CD4-positive, alpha-beta T cell (primary cell): ENCODE measurements around the gene PPP1R13B. TPM values are rescaled to one million over a fixed set of nuclear protein-coding genes. Genes with fewer than 3 reads are reported as not detected.

Source experiments
- ATAC-seq: fragments of 200-7000 bp; cut with Tn5 transposase; one replicate; pipeline ENCODE4 v1.10.0; 2022; ENCODE audit warnings: mild to moderate bottlenecking; ENCODE audit not compliant: poor library complexity
- CTCF ChIA-PET: fragments of 350-600 bp; sonication (Branson Sonifier 250); formaldehyde crosslinking; loops from one replicate; lab custom pipeline; 2021; ENCODE audit warnings: antibody characterized with exemption, inconsistent platforms; lab: Charles Lee
- POLR2A ChIA-PET: fragments of 350-600 bp; sonication (Branson Sonifier 250); formaldehyde crosslinking; loops from one replicate; lab custom pipeline; 2021; ENCODE audit warnings: antibody characterized with exemption, inconsistent platforms; lab: Charles Lee
- DNase-seq, 14 experiments: peaks; one replicate each; pipeline ENCODE4 v3.0.0-alpha.2; 2013 to 2020; ENCODE audit warnings: mixed read lengths in 2 of 14
- H3K27ac ChIP-seq, 2 donors: one replicate each; pipeline versions ENCODE4 v1.5.1 to v1.7.0; 2013; ENCODE audit warnings: low read length in 2 of 2, low read depth in 1 of 2, mild to moderate bottlenecking in 1 of 2
- H3K27me3 ChIP-seq, 2 experiments: 1 replicate in 1 of 2; 2 replicates in 1 of 2; pipeline versions ENCODE4 v1.6.1 to v1.7.0; 2013; ENCODE audit warnings: low read length in 2 of 2, control low read depth in 1 of 2, mild to moderate bottlenecking in 1 of 2, moderate library complexity in 1 of 2; ENCODE audit not compliant: insufficient read depth in 2 of 2, control insufficient read depth in 1 of 2
- H3K36me3 ChIP-seq: one replicate; pipeline ENCODE4 v1.6.1; 2013; ENCODE audit warnings: low read length, control low read depth; ENCODE audit not compliant: insufficient read depth
- H3K4me1 ChIP-seq: one replicate; pipeline ENCODE4 v1.6.1; 2013; ENCODE audit warnings: low read length, control low read depth; ENCODE audit not compliant: insufficient read depth
- H3K4me3 ChIP-seq: one replicate; pipeline ENCODE4 v1.5.1; 2013; ENCODE audit warnings: mild to moderate bottlenecking, low read length, moderate library complexity
- H3K9me3 ChIP-seq, 2 experiments: 1 replicate in 1 of 2; 2 replicates in 1 of 2; pipeline versions ENCODE4 v1.6.1 to v1.7.0; 2013; ENCODE audit warnings: low read length in 2 of 2, mild to moderate bottlenecking in 2 of 2, control low read depth in 1 of 2, moderate library complexity in 1 of 2; ENCODE audit not compliant: control insufficient read depth in 1 of 2, insufficient read depth in 1 of 2
- H3K27ac Mint-ChIP-seq: one replicate; pipeline ENCODE4 v1.8.0; 2020; ENCODE audit warnings: mixed read lengths
- H3K27me3 Mint-ChIP-seq: one replicate; pipeline ENCODE4 v1.8.0; 2021; ENCODE audit warnings: mixed read lengths
- H3K36me3 Mint-ChIP-seq: one replicate; pipeline ENCODE4 v1.8.0; 2021; ENCODE audit warnings: low read depth, mixed read lengths
- H3K4me1 Mint-ChIP-seq: one replicate; pipeline ENCODE4 v1.8.0; 2021; ENCODE audit warnings: low read depth, mixed read lengths
- H3K4me3 Mint-ChIP-seq: one replicate; pipeline ENCODE4 v1.8.0; 2020; ENCODE audit warnings: mild to moderate bottlenecking, mixed read lengths
- H3K9me3 Mint-ChIP-seq: one replicate; pipeline ENCODE4 v1.8.0; 2020; ENCODE audit warnings: mixed read lengths
- CTCF ChIP-seq: fragments of 200-600 bp; IDR thresholded peaks from one replicate; pipeline ENCODE4 v1.8.0; 2022; ENCODE audit warnings: antibody characterized with exemption, mild to moderate bottlenecking
- intact Hi-C, 2 experiments: fragments of 100-400 bp; cut with DNase I in 1 of 2; cut with micrococcal nuclease in 1 of 2; formaldehyde crosslinking; loops; one replicate each; pipeline versions ENCODE4 v1.15.1 to v1.9.0; 2023 to 2025; cut with DNase I, micrococcal nuclease
- total RNA-seq, 174 experiments: library from RNA in 2 of 174; stranded (reverse) in 2 of 174; gene quantifications; one replicate each; pipeline ENCODE4 v1.2.3 and lab custom pipeline; 2021 to 2026

Gene PPP1R13B
- total RNA-seq, 2 experiments from 2014 or later = 14.3 to 14.4 TPM

- H3K4me3 Mint-ChIP-seq = no peak overlapping the region
- Histone ChIP-seq H3K4me3 (no peak overlapping the region), H3K9me3 (no peaks in the 10 kb centered on the region), H3K27ac (no peak overlapping the region), H3K27me3 (no peaks in the 10 kb centered on the region), H3K4me1 (peaks cover 20% of the 10 kb centered on the region), H3K36me3 (no peaks in the 10 kb centered on the region)
- ATAC-seq (no peak), DNase-seq (no peak)
- CTCF ChIA-PET = interaction anchor here (0.6 kb wide), 1 partner anchor 111 kb away, joined by 3 read pairs; no protein-coding TSS in a partner anchor
- no peak for TF ChIP-seq CTCF
- POLR2A ChIA-PET = no interaction called here
- H3K4me1 Mint-ChIP-seq = peaks cover 10% of the 10 kb centered on the region
- intact Hi-C loops = loop anchor here in 1 of 2 experiments (2.0 kb wide), 1 partner anchor 51 kb away; a partner anchor contains a TSS
- no peaks in the 10 kb centered on the region for H3K36me3 Mint-ChIP-seq
- H3K9me3 Mint-ChIP-seq = no peaks in the 10 kb centered on the region
- no peak overlapping the region for H3K27ac Mint-ChIP-seq
- no peaks in the 10 kb centered on the region for H3K27me3 Mint-ChIP-seq
These were observed 22.2 kb upstream of the PPP1R13B start for GRCh38 chr14:103869406-103870143.

GRCh38 chr14:103868242-103868897 is 21.0 kb upstream of the PPP1R13B start:
- peaks cover 6% of the 10 kb centered on the region for H3K4me1 Mint-ChIP-seq
- H3K4me3 ChIP-seq = no peak overlapping the region
- no peaks in the 10 kb centered on the region for H3K36me3 ChIP-seq
- no peaks in the 10 kb centered on the region for H3K9me3 ChIP-seq
- H3K27me3 Mint-ChIP-seq = peaks cover 2% of the 10 kb centered on the region
- no peaks in the 10 kb centered on the region for H3K27me3 ChIP-seq
- H3K9me3 Mint-ChIP-seq = no peaks in the 10 kb centered on the region
- ChIA-PET POLR2A (no interaction called here), CTCF (no interaction called here)
- H3K4me1 ChIP-seq = peaks cover 19% of the 10 kb centered on the region
- H3K4me3 Mint-ChIP-seq = no peak overlapping the region
- intact Hi-C loops = no loop called here
- no peak overlapping the region for H3K27ac Mint-ChIP-seq
- TF ChIP-seq CTCF = no peak
- no peaks in the 10 kb centered on the region for H3K36me3 Mint-ChIP-seq
- DNase-seq (no peak), ATAC-seq (no peak)
- H3K27ac ChIP-seq = no peak overlapping the region

- CTCF ChIA-PET = no interaction called here
- no peaks in the 10 kb centered on the region for H3K9me3 Mint-ChIP-seq
- Histone ChIP-seq H3K9me3 (no peaks in the 10 kb centered on the region), H3K27ac (no peak overlapping the region), H3K27me3 (no peaks in the 10 kb centered on the region), H3K4me3 (no peak overlapping the region), H3K4me1 (peaks cover 14% of the 10 kb centered on the region), H3K36me3 (no peaks in the 10 kb centered on the region)
- ATAC-seq (no peak), DNase-seq (no peak)
- peaks cover 6% of the 10 kb centered on the region for H3K27me3 Mint-ChIP-seq
- H3K27ac Mint-ChIP-seq = no peak overlapping the region
- POLR2A ChIA-PET = no interaction called here
- no peak overlapping the region for H3K4me3 Mint-ChIP-seq
- TF ChIP-seq CTCF = no peak
- H3K4me1 Mint-ChIP-seq = peaks cover 5% of the 10 kb centered on the region
- intact Hi-C loops = no loop called here
- H3K36me3 Mint-ChIP-seq = no peaks in the 10 kb centered on the region
These were observed 20.2 kb upstream of the PPP1R13B start for GRCh38 chr14:103867523-103867953.
